SK-N-SH (cell line): ENCODE measurements around the gene KRT80. TPM values are rescaled to one million over a fixed set of nuclear protein-coding genes. Genes with fewer than 3 reads are reported as not detected.

Source experiments
- CTCF ChIA-PET: fragments of 300-600, 350-600 bp; formaldehyde crosslinking; extraction: SDS; loops from one replicate; lab custom pipeline; 2021; lab: Yijun Ruan, JAX
- POLR2A ChIA-PET: fragments of 350-600 bp; sonication (Branson Sonifier 250); formaldehyde crosslinking; extraction: SDS; loops from one replicate; lab custom pipeline; 2020; ENCODE audit warnings: antibody characterized with exemption, inconsistent platforms; lab: Yijun Ruan, JAX
- DNase-seq: peaks from one replicate; pipeline ENCODE4 v3.0.0; 2012
- H2AFZ ChIP-seq: fragments of 200-600 bp; sonication (generic); 2 replicates; pipeline ENCODE4 v1.8.1; 2016; ENCODE audit warnings: antibody characterized with exemption, mild to moderate bottlenecking, low read depth
- H3F3A ChIP-seq: fragments of 200-600 bp; sonication (generic); replicated peaks from 2 replicates; pipeline ENCODE3; 2016; ENCODE audit warnings: antibody characterized with exemption, mild to moderate bottlenecking; ENCODE audit not compliant: insufficient read depth
- H3K27ac ChIP-seq, 2 experiments: fragments of 200-500 bp in 1 of 2; fragments of 200-600 bp in 1 of 2; sonication (Bioruptor generic) in 1 of 2; sonication (generic), shearing (Covaris generic) in 1 of 2; 2 replicates each; pipeline versions ENCODE4 v1.5.1 to v1.6.1; 2014 to 2016; ENCODE audit warnings: low read depth in 2 of 2, inconsistent platforms in 1 of 2, low read length in 1 of 2, mild to moderate bottlenecking in 1 of 2, mixed read lengths in 1 of 2
- H3K27me3 ChIP-seq: fragments of 200-600 bp; sonication (generic), shearing (Covaris generic); 2 replicates; pipeline ENCODE4 v1.6.1; 2016; ENCODE audit warnings: mixed run types; ENCODE audit not compliant: insufficient read depth
- H3K36me3 ChIP-seq, 2 experiments: fragments of 200-500 bp in 1 of 2; fragments of 200-600 bp in 1 of 2; sonication (Bioruptor generic) in 1 of 2; sonication (generic) in 1 of 2; replicated peaks in 1 of 2; 2 replicates each; pipeline versions ENCODE3 to v1.5.1; 2014 to 2016; ENCODE audit warnings: low read length in 1 of 2, mild to moderate bottlenecking in 1 of 2; ENCODE audit not compliant: insufficient read depth in 2 of 2, control insufficient read depth in 1 of 2
- H3K4me1 ChIP-seq, 2 experiments: fragments of 200-500 bp in 1 of 2; fragments of 200-600 bp in 1 of 2; sonication (Bioruptor generic) in 1 of 2; sonication (generic), shearing (Covaris generic) in 1 of 2; 2 replicates each; pipeline versions ENCODE4 v1.5.1 to v1.6.1; 2014 to 2016; ENCODE audit warnings: low read depth in 1 of 2, low read length in 1 of 2, mixed run types in 1 of 2; ENCODE audit not compliant: insufficient read depth in 2 of 2, control insufficient read depth in 1 of 2
- H3K4me2 ChIP-seq: fragments of 200-600 bp; sonication (generic), shearing (Covaris generic); 2 replicates; pipeline ENCODE4 v1.6.1; 2017; ENCODE audit warnings: mixed run types
- H3K4me3 ChIP-seq, 2 experiments: fragments of 200-500 bp in 1 of 2; fragments of 200-600 bp in 1 of 2; sonication (Bioruptor generic) in 1 of 2; sonication (generic), shearing (Covaris generic) in 1 of 2; 2 replicates each; pipeline versions ENCODE4 v1.5.1 to v1.8.1; 2014 to 2016; ENCODE audit warnings: low read depth in 2 of 2, inconsistent platforms in 1 of 2, low read length in 1 of 2, mild to moderate bottlenecking in 1 of 2, mixed read lengths in 1 of 2, moderate library complexity in 1 of 2
- H3K79me2 ChIP-seq: fragments of 200-600 bp; sonication (generic); 2 replicates; pipeline ENCODE4 v1.8.1; 2017; ENCODE audit warnings: mild to moderate bottlenecking; ENCODE audit not compliant: insufficient read depth
- H3K9ac ChIP-seq: fragments of 200-600 bp; sonication (generic); 2 replicates; pipeline ENCODE4 v1.6.1; 2017; ENCODE audit warnings: mixed run types
- H3K9me2 ChIP-seq: fragments of 200-600 bp; sonication (generic); 2 replicates; pipeline ENCODE4 v1.6.1; 2017; ENCODE audit warnings: mixed run types
- H3K9me3 ChIP-seq: fragments of 200-600 bp; sonication (generic); 2 replicates; pipeline ENCODE4 v1.6.1; 2017; ENCODE audit warnings: mixed run types, mild to moderate bottlenecking, moderate library complexity
- H4K20me1 ChIP-seq: fragments of 200-600 bp; sonication (generic); 2 replicates; pipeline ENCODE4 v1.6.1; 2017; ENCODE audit warnings: mild to moderate bottlenecking, mixed run types; ENCODE audit not compliant: insufficient read depth
- CHD2 ChIP-seq: fragments of 150-350 bp; IDR thresholded peaks from 2 replicates; pipeline ENCODE4 v1.6.1; 2018; ENCODE audit warnings: low read length; ENCODE audit not compliant: partially characterized antibody
- EP300 ChIP-seq, 2 experiments: IDR thresholded peaks; 2 replicates each; pipeline versions ENCODE4 v1.4.0 to v1.6.1; 2012; ENCODE audit warnings: borderline replicate concordance in 1 of 2, low read depth in 1 of 2, low read length in 1 of 2
- EZH2phosphoT487 ChIP-seq: fragments of 200-600 bp; sonication (generic); IDR thresholded peaks from 2 replicates; pipeline ENCODE4 v1.6.1; 2017; ENCODE audit warnings: low read depth, mixed run types, mild to moderate bottlenecking, antibody characterized with exemption, moderate library complexity, borderline replicate concordance
- FOXJ3 ChIP-seq: sonication (generic); formaldehyde crosslinking; IDR thresholded peaks from 2 replicates; pipeline ENCODE4 v1.5.1; 2020; ENCODE audit warnings: mild to moderate bottlenecking, missing genetic modification reagents
- GABPA ChIP-seq: IDR thresholded peaks from 2 replicates; pipeline ENCODE4 v1.4.0; 2012; ENCODE audit warnings: low read depth, mild to moderate bottlenecking
- GATA2 ChIP-seq: sonication (generic); formaldehyde crosslinking; IDR thresholded peaks from 2 replicates; pipeline ENCODE4 v1.5.0; 2020; ENCODE audit warnings: mild to moderate bottlenecking, missing genetic modification reagents
- IRF3 ChIP-seq: fragments of 150-350 bp; IDR thresholded peaks from 2 replicates; pipeline ENCODE4 v1.6.1; 2016; ENCODE audit warnings: mild to moderate bottlenecking, low read depth, low read length
- MAX ChIP-seq: IDR thresholded peaks from 2 replicates; pipeline ENCODE4 v1.4.0; 2012; ENCODE audit warnings: low read depth
- MXI1 ChIP-seq: IDR thresholded peaks from 2 replicates; pipeline ENCODE4 v1.6.1; 2012; ENCODE audit warnings: mild to moderate bottlenecking, low read depth, low read length, improper control_type of control experiment
- NRF1 ChIP-seq: IDR thresholded peaks from 2 replicates; pipeline ENCODE4 v1.6.1; 2012; ENCODE audit warnings: low read depth, mild to moderate bottlenecking, low read length
- POLR2AphosphoS5 ChIP-seq: IDR thresholded peaks from 2 replicates; pipeline ENCODE4 v1.6.1; 2012; ENCODE audit warnings: low read depth, low read length
- RAD21 ChIP-seq: IDR thresholded peaks from 2 replicates; pipeline ENCODE4 v1.6.1; 2012; ENCODE audit warnings: mild to moderate bottlenecking, low read length
- SIN3A ChIP-seq: IDR thresholded peaks from 2 replicates; pipeline ENCODE4 v1.6.1; 2012; ENCODE audit warnings: low read depth, mild to moderate bottlenecking, low read length, moderate library complexity, borderline replicate concordance
- SMC3 ChIP-seq: IDR thresholded peaks from 2 replicates; pipeline ENCODE4 v1.6.1; 2012; ENCODE audit warnings: low read depth, low read length, improper control_type of control experiment
- YY1 ChIP-seq: IDR thresholded peaks from 2 replicates; pipeline ENCODE4 v1.4.0; 2012; ENCODE audit warnings: low read depth, mild to moderate bottlenecking
- WGBS: methylation state at CpG from one replicate; pipeline ENCODE4 v1.1.6; 2017; ENCODE audit warnings: low lambda C conversion rate; 5-methylcytosine and 5-hydroxymethylcytosine counted together
- polyA plus RNA-seq, 3 experiments: library from polyadenylated mRNA; depleted of rRNA; stranded (reverse); fragments of >200 nt; gene quantifications; 2 replicates each; pipeline ENCODE4 v1.2.3, GENCODE V29; 2012
- TF ChIP-seq, protein P1 (sequence below): fragments of 200-600 bp; sonication (generic); IDR thresholded peaks from 2 replicates; pipeline ENCODE4 v1.6.1; 2017; ENCODE audit warnings: antibody characterized with exemption, mild to moderate bottlenecking, moderate library complexity

KRT80 gene
- polyA plus RNA-seq, 1 of the 3 experiments (the other 2 are of a cell fraction): 14.9 TPM

DNA sequence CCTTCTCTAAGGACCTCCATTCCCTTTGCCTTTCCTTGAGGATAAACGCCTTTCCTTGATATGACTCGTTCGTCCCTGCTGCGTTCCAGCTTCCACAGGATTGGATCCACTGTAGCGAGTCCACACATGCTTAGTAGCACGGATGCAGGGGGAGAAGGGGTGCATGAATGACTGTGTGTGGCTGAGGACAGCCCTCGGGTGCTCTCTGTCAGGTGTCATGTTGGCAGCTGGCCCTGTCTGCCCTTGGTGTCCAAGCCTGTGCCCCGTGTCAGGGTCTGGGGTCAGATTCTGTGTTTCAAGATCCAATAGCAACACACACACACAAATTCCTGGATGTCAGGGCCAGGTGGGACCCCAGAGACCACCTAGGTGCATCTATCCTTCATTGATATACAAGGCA is 17.5 kb upstream of the KRT80 start (continued):
- TF ChIP-seq MAX (no peak), GABPA (no peak), CHD2 (no peak), NRF1 (no peak), EZH2phosphoT487 (no peak), SIN3A (no peak)
- TF ChIP-seq, protein P1, sequence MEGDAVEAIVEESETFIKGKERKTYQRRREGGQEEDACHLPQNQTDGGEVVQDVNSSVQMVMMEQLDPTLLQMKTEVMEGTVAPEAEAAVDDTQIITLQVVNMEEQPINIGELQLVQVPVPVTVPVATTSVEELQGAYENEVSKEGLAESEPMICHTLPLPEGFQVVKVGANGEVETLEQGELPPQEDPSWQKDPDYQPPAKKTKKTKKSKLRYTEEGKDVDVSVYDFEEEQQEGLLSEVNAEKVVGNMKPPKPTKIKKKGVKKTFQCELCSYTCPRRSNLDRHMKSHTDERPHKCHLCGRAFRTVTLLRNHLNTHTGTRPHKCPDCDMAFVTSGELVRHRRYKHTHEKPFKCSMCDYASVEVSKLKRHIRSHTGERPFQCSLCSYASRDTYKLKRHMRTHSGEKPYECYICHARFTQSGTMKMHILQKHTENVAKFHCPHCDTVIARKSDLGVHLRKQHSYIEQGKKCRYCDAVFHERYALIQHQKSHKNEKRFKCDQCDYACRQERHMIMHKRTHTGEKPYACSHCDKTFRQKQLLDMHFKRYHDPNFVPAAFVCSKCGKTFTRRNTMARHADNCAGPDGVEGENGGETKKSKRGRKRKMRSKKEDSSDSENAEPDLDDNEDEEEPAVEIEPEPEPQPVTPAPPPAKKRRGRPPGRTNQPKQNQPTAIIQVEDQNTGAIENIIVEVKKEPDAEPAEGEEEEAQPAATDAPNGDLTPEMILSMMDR: no peak

DNA sequence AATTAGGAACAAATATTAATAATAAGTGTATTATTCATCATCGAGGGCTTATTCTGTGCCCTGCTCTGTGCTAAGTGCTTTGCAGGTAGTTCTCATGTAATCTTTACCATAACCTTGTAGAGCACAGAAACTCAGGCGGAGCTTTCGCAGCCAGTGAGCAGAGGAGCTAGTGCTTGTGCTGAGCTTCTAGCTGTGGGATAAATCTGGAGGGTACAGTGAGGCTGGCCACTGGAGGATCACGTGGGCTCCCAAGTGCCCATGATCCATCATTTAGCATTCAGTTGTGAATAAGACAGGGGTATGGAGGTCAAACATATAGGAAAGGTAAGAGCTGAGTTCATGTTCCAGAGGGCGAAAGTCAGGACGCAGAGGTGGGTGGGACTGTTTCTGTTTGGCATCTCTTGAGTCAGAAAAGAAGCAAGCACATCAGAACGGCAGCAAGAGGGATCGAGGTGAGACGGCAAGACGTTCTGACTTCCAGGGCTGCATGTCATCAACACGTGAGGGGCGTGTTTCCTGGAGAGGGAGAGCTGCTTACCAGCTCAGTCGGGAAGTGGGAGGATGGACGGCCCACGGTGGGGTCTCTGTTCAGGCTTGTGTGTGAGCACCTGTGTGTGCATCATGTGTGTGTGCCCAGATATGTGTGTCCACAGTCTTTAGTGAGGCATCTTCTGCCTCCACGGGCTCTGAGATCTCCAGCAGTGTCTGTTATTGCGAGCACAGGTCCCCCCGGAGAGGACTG is 16.8 kb upstream of the KRT80 start:
- no peak for DNase-seq

More for the DNA sequence above, 16.8 kb upstream of the KRT80 start:
- no peaks in the 10 kb centered on the region for H3K27me3 ChIP-seq
- H3K4me1 ChIP-seq: peaks cover 19 to 66% of the 10 kb centered on the region in 2 experiments; a peak in 3 of 4 replicates
- CTCF ChIA-PET: interaction anchor here (1.2 to 5.9 kb wide), 5 partner anchors 29 to 671 kb away, joined by 3 to 19 read pairs (median 12); no protein-coding TSS in a partner anchor
- no peak overlapping the region for H2AFZ ChIP-seq
- 90% methylated on average over 18 of the region's 18 CpGs for WGBS
- POLR2A ChIA-PET: no interaction called here
- H3K9me3 ChIP-seq: no peaks in the 10 kb centered on the region
- no peaks in the 10 kb centered on the region for H4K20me1 ChIP-seq
- H3K36me3 ChIP-seq: no peaks in the 10 kb centered on the region
- no peaks in the 10 kb centered on the region for H3K79me2 ChIP-seq
- peaks cover 19% of the 10 kb centered on the region for H3F3A ChIP-seq
- no peaks in the 10 kb centered on the region for H3K9me2 ChIP-seq
- H3K4me2 ChIP-seq: no peak overlapping the region
- H3K9ac ChIP-seq: no peak overlapping the region
- H3K4me3 ChIP-seq: no peak overlapping the region
- TF ChIP-seq FOXJ3 (CRISPR knock-in tag): no peak
- TF ChIP-seq IRF3: no peak
- TF ChIP-seq MAX: no peak
- TF ChIP-seq POLR2AphosphoS5: no peak
- no peak for TF ChIP-seq YY1
- no peak for TF ChIP-seq SMC3
- no peak for TF ChIP-seq RAD21
- TF ChIP-seq GATA2 (CRISPR knock-in tag): no peak
- no peak for TF ChIP-seq NRF1
- TF ChIP-seq, protein P1: no peak
- TF ChIP-seq SIN3A: no peak
- no peak for TF ChIP-seq EP300 (IDR thresholded peaks at IDR 0.05; ENCODE audit: borderline replicate concordance in 1 of 2, low read depth in 1 of 2, low read length in 1 of 2)
- TF ChIP-seq GABPA: no peak
- TF ChIP-seq CHD2: no peak
- no peak for TF ChIP-seq MXI1
- H3K27ac ChIP-seq: peak overlapping the region in 1 of 2 experiments; percentile 34; a peak in 1 of 4 replicates
